GM19035 (cell line): ENCODE data around the gene TMC7.

Source experiments
- ATAC-seq: cut with Tn5 transposase; IDR thresholded peaks from one replicate; pipeline ENCODE4 v1.9.1; 2021; ENCODE audit not compliant: unreplicated experiment

Gene TMC7

GRCh38 chr16:19112099-19112407 lies 128.3 kb downstream of the TMC7 start:
- no peak for ATAC-seq
